Activated T-helper 2 cell treated with anti-CD3 and anti-CD28 coated beads, Interferon-gamma antibody, Interleukin-2, Interleukin-4, amounts not matched to agents 10 μg/mL and 5 μg/mL and 100 μg/mL, durations not matched to agents 14 hours and 24 hours and 36 hours (primary cell): ENCODE results near the gene ADGRG1. TPM values are rescaled to one million over a fixed set of nuclear protein-coding genes. Genes with fewer than 3 reads are reported as not detected.
"Not testable (repeated sequence)": the region's sequence is repeated elsewhere in the genome, so short reads cannot be mapped to it uniquely, and the experiment has no call there.

Experiments
- DNase-seq: peaks from one replicate; pipeline ENCODE4 v3.0.0; 2021; ENCODE audit warnings: low spot score
- H3K27ac Mint-ChIP-seq: one replicate; pipeline ENCODE4 v1.8.0; 2021; ENCODE audit warnings: mixed read lengths
- H3K27me3 Mint-ChIP-seq: one replicate; pipeline ENCODE4 v1.8.0; 2021; ENCODE audit warnings: low read depth, mixed read lengths
- H3K36me3 Mint-ChIP-seq: one replicate; pipeline ENCODE4 v1.8.0; 2021; ENCODE audit warnings: low read depth, mixed read lengths
- H3K4me1 Mint-ChIP-seq: one replicate; pipeline ENCODE4 v1.8.0; 2021; ENCODE audit warnings: low read depth, mixed read lengths
- H3K4me3 Mint-ChIP-seq: one replicate; pipeline ENCODE4 v1.8.0; 2021; ENCODE audit warnings: low read depth, mild to moderate bottlenecking, moderate library complexity, mixed read lengths
- H3K9me3 Mint-ChIP-seq: one replicate; pipeline ENCODE4 v1.8.0; 2021; ENCODE audit warnings: mixed read lengths
- intact Hi-C: fragments of 100-400 bp; cut with micrococcal nuclease; formaldehyde crosslinking; loops from one replicate; pipeline ENCODE4 v1.15.1; 2023
- total RNA-seq: library from RNA; stranded (reverse); gene quantifications from 2 replicates; pipeline ENCODE4 v1.2.3, GENCODE V29; 2022

ADGRG1 gene
- total RNA-seq, 1 donor from 2014 or later: 1.8 TPM

DNA sequence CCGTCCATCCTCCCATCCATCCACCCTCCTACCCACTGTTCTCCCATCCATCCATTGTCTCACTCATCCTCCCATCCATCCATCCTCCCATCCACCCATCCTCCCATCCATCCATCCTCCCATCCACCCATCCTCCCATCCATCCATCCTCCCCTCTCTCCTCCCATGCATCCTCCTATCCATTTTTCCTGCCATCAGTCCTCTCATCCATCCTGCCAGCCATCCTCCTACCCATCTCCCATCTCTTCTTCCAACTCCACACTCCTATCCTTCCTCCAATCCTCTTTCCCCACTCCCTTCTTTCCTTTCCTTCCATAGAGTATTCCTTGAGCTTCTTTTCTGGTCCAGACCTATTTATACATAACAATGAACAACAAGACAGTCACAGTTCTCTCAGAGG lies 78.3 kb downstream of the ADGRG1 start:
- Mint-ChIP-seq H3K4me3 (no peak overlapping the region), H3K9me3 (no peaks in the 10 kb centered on the region), H3K27me3 (peaks cover 12% of the 10 kb centered on the region), H3K4me1 (no peaks in the 10 kb centered on the region), H3K27ac (no peak overlapping the region), H3K36me3 (no peaks in the 10 kb centered on the region)
- no peak for DNase-seq
- intact Hi-C loops: no loop called here

DNA sequence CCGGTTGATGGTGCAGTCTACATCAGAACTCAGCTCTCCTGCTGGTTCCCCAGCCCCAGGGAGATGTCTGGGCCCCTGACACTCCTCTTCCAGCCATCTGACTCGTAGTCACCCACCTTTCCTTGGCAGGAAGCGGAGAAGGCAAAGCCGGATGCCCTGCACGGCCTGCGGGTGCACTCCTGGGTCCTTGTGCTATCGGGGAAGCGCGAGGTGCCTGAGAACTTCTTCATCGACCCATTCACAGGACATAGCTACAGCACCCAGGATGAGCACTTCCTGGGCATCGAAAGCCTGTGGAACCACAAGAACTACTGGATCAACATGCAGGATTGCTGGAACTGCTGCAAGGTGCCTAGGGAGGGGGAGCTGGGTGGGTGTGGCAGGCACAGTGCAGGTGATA lies 78.9 kb downstream of the ADGRG1 start:
- H3K27ac Mint-ChIP-seq: no peak overlapping the region
- no peaks in the 10 kb centered on the region for H3K9me3 Mint-ChIP-seq

DNA sequence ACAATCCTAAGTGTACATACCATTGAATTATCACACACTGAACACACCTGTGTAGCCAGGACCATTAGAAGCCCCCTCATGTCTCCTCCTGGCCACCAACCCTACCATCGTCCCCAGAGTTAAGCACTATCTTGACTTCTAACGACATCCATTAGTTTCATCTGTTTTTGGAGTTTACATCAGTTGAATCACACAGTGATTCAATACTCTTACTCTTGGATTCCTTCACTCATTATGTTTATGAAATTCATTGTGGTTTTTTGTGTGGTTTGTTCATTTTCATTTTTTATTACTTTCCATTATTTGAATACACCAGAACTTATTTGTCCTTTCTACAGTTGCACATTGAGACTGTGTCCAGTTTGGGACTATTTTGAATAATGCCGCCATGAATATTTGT lies 79.7 kb downstream of the ADGRG1 start:
- H3K36me3 Mint-ChIP-seq: no peaks in the 10 kb centered on the region
- no peaks in the 10 kb centered on the region for H3K9me3 Mint-ChIP-seq
- peaks cover 21% of the 10 kb centered on the region for H3K27me3 Mint-ChIP-seq
- H3K4me1 Mint-ChIP-seq: peaks cover 2% of the 10 kb centered on the region
- no peak overlapping the region for H3K4me3 Mint-ChIP-seq
- no peak overlapping the region for H3K27ac Mint-ChIP-seq
- intact Hi-C loops: no loop called here
- no peak for DNase-seq

More for the DNA sequence above, 78.9 kb downstream of the ADGRG1 start:
- intact Hi-C loops: no loop called here
- H3K36me3 Mint-ChIP-seq: no peaks in the 10 kb centered on the region
- no peak overlapping the region for H3K4me3 Mint-ChIP-seq
- H3K27me3 Mint-ChIP-seq: peaks cover 14% of the 10 kb centered on the region
- H3K4me1 Mint-ChIP-seq: peaks cover 1% of the 10 kb centered on the region
- no peak for DNase-seq

DNA sequence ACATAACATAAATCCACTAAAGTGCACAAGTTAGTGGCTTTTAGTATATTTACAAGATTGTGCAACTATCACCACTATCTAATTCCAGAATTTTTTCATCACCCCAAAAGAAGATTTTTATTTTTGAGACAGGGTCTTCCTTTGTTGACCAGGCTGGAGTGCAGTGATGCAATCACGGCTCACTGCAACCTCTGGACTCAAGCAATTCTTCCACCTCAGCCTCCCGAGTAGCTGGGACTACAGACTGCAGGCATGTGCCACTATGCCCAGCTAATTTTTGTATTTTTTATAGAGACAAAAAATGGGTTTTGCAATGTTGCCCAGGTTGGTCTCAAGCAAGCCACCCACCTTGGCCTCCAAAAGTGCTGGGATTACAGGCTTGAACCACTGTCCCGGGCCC lies 81.2 kb downstream of the ADGRG1 start:
- peaks cover 2% of the 10 kb centered on the region for H3K4me1 Mint-ChIP-seq
- no peak for DNase-seq
- intact Hi-C loops: no loop called here
- H3K36me3 Mint-ChIP-seq: no peaks in the 10 kb centered on the region
- H3K27me3 Mint-ChIP-seq: peaks cover 23% of the 10 kb centered on the region
- H3K4me3 Mint-ChIP-seq: no peak overlapping the region
- no peaks in the 10 kb centered on the region for H3K9me3 Mint-ChIP-seq
- no peak overlapping the region for H3K27ac Mint-ChIP-seq

DNA sequence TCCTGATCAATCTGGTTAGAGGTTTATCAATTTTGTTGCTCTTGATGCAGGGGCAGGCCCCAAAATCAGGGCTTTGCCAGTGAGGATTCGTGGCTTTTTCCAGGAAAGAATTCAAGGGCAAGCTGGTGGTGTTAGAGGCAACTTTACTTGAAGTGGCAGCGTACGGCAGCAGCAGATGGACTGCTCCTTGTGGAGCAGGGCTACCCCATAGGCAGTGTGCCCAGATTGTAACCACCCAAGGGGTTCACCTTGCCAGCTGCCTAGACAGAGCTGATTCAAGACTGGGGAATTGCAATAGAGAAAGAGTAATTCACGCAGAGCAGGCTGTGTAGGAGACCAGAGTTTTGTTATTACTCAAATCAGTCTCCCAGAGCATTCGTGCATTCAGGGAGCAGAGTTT lies 82.9 kb downstream of the ADGRG1 start:
- Mint-ChIP-seq H3K27ac (no peak overlapping the region), H3K4me3 (no peak overlapping the region), H3K4me1 (peaks cover 2% of the 10 kb centered on the region), H3K27me3 (peaks cover 23% of the 10 kb centered on the region), H3K9me3 (no peaks in the 10 kb centered on the region), H3K36me3 (no peaks in the 10 kb centered on the region)
- DNase-seq: no peak
- intact Hi-C loops: no loop called here

DNA sequence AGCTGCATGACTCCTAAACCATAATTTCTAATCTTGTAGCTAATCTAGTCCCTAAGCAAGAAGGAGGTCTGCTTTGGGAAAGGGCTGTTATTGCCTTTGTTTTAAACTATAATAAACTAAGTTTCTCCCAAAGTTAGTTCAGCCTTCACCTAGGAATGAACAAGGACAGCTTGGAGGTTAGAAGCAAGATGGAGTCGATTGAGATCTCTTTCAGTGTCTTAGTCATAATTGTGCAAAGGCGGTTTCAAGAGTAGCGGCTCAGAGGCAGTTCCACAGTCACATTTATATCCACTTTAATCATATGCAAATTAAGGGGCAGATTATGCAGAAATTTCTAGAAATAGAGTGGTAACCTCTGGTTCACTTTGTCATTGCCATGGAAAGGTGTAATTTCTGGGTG lies 83.6 kb downstream of the ADGRG1 start:
- Mint-ChIP-seq H3K27me3 (peaks cover 23% of the 10 kb centered on the region), H3K9me3 (no peaks in the 10 kb centered on the region), H3K36me3 (no peaks in the 10 kb centered on the region), H3K4me1 (peaks cover 2% of the 10 kb centered on the region), H3K27ac (no peak overlapping the region), H3K4me3 (no peak overlapping the region)
- intact Hi-C loops: no loop called here
- DNase-seq: no peak

DNA sequence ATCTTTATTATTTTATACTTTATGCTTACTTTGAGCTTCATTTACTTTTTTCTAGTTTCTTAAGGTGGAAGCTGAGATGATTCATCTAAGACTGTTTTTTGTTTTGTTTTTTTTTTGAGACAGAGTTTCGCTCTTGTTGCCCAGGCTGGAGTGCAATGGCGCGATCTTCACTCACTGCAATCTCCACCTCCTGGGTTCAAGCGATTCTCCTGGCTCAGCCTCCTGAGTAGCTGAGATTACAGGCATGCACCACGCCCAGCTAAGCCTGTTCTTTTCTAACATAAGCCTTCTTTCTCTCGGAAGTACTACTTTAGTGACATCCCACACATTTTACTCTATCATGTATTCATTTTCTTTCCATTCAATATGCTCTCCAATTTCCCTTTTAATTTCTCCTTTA lies 84.1 kb downstream of the ADGRG1 start:
- H3K4me1 Mint-ChIP-seq, H3K4me3 Mint-ChIP-seq, H3K36me3 Mint-ChIP-seq, DNase-seq, H3K27ac Mint-ChIP-seq, H3K9me3 Mint-ChIP-seq, intact Hi-C loops: not testable (repeated sequence)
- peaks cover 23% of the 10 kb centered on the region for H3K27me3 Mint-ChIP-seq

DNA sequence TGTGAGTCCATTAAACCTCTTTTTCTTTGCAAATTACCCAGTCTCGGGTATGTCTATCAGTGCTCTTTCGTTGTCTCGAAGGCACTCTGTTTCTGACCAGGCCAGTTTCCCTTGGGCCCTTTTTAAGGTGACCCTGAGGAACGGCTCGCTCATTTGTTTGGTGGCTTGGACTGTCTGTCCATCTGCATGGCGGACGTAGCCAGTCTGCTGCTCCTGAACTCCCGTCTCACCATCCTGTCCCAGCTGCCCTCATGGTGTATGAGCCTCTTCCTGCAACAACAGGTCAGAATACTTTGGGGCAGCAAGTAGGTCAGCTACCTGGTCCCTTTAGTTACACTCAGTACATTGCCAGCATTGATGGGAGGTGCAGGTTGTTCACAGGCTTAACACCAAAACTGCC lies 85.2 kb downstream of the ADGRG1 start:
- no peak overlapping the region for H3K4me3 Mint-ChIP-seq
- intact Hi-C loops: no loop called here
- peaks cover 2% of the 10 kb centered on the region for H3K4me1 Mint-ChIP-seq
- peaks cover 23% of the 10 kb centered on the region for H3K27me3 Mint-ChIP-seq
- H3K36me3 Mint-ChIP-seq: no peaks in the 10 kb centered on the region
- H3K9me3 Mint-ChIP-seq: no peaks in the 10 kb centered on the region
- no peak overlapping the region for H3K27ac Mint-ChIP-seq
- DNase-seq: no peak

DNA sequence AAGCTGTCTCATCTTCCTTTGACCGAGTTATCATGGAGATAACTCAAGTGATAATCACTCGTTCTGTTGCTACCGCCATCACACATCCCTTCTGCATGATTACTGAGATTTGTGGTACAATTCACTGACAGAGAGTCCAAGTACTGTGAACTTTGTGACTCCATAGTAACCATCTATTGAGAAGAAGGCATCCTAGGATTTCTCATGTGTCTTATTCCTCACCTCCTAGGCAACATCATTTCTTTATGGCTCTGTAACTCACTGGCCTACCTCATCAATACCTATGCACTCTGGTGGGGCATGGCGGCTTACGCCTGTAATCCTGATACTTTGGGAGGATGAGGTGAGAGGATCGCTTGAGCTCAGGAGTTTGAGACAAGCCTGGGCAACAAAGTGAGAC lies 85.6 kb downstream of the ADGRG1 start:
- intact Hi-C loops: no loop called here
- Mint-ChIP-seq H3K27me3 (peaks cover 23% of the 10 kb centered on the region), H3K4me1 (peaks cover 2% of the 10 kb centered on the region), H3K36me3 (no peaks in the 10 kb centered on the region), H3K9me3 (no peaks in the 10 kb centered on the region), H3K4me3 (no peak overlapping the region), H3K27ac (no peak overlapping the region)
- no peak for DNase-seq

Other genes with a start within 250 kb of the ADGRG1 start
- 0.37 and 1.3 TPM in 2 replicates for gene CCL17, start 223.9 kb upstream of the ADGRG1 start, total RNA-seq
- 66.8 and 73.1 TPM in 2 replicates for gene CIAPIN1, start 181.2 kb upstream of the ADGRG1 start, total RNA-seq
- 47.4 and 48.3 TPM in 2 replicates for gene COQ9, start 181.2 kb upstream of the ADGRG1 start, total RNA-seq
- 73.6 and 75.6 TPM in 2 replicates for gene POLR2C, start 166.0 kb upstream of the ADGRG1 start, total RNA-seq
- gene DOK4, start 142.1 kb upstream of the ADGRG1 start, total RNA-seq: 5.7 and 6.6 TPM in 2 replicates
- gene CCDC102A, start 92.1 kb upstream of the ADGRG1 start, total RNA-seq: 6.3 and 6.8 TPM in 2 replicates
- gene ADGRG5, start 86.0 kb upstream of the ADGRG1 start, total RNA-seq: 2.1 and 2.8 TPM in 2 replicates
- not detected in 2 replicates for gene ADGRG3, start 39.7 kb downstream of the ADGRG1 start, total RNA-seq
- gene DRC7, start 66.2 kb downstream of the ADGRG1 start, total RNA-seq: not detected in 2 replicates
- 34.1 and 35.4 TPM in 2 replicates for gene KATNB1, start 107.1 kb downstream of the ADGRG1 start, total RNA-seq
- 0.16 and 0.52 TPM in 2 replicates for gene KIFC3, start 173.9 kb downstream of the ADGRG1 start, total RNA-seq